ENCODE data around the gene BBS2. TPM values are rescaled to one million over a fixed set of nuclear protein-coding genes. Genes with fewer than 3 reads are reported as not detected.

The BBS2 gene, protein sequence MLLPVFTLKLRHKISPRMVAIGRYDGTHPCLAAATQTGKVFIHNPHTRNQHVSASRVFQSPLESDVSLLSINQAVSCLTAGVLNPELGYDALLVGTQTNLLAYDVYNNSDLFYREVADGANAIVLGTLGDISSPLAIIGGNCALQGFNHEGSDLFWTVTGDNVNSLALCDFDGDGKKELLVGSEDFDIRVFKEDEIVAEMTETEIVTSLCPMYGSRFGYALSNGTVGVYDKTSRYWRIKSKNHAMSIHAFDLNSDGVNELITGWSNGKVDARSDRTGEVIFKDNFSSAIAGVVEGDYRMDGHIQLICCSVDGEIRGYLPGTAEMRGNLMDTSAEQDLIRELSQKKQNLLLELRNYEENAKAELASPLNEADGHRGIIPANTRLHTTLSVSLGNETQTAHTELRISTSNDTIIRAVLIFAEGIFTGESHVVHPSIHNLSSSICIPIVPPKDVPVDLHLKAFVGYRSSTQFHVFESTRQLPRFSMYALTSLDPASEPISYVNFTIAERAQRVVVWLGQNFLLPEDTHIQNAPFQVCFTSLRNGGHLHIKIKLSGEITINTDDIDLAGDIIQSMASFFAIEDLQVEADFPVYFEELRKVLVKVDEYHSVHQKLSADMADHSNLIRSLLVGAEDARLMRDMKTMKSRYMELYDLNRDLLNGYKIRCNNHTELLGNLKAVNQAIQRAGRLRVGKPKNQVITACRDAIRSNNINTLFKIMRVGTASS
- 59.7 and 82.1 TPM in 2 replicates for total RNA-seq

GRCh38 chr16:56519459-56520250 is at the start of gene BBS2:
BBS2 (minus strand) TSS chr16:56520024; CDS start chr16:56519862, 162 bp downstream.
- DNase-seq (ENCODE audit: low read depth) = peak; percentile 70

DNA sequence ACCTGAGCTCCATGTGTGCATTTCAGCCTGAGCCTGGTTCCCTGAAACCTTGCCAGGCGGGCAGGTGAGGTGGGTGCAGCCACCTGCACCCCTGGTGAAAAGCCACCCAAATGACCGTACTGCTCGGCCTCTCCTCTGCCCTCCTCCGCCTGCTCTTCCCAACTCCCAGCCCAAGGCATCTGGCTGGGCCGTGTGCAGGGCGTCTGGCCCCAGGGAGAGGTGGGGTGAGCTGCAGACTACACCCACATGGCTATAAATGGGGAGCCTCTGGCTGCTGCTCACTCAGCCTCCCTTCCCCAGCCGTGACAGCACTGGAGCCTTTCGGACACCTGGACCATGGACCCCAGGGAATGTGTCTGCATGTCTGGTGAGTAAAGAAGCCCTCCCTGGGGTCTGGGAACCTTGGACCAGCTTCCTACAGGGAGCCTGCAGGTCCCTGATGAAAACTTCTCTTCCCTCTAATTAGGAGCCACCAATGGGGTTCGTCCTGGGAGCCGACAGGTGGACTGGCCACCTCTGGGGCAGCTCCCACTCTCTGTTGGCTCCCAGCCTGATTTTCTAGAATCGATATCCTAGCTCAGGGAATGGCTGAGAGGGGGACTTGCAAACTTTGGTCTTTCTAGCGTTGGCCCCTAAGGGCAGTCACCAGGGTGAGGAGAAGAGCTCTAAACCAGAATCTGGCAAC is 45.1 kb upstream of the BBS2 start, which contains the start of gene MT4:
Gene MT4, plus strand, starts transcription at position 281 of the 685 bp plus-strand sequence. Its CDS starts 56 bp downstream, at position 337.
- DNase-seq (ENCODE audit: low read depth) = no peak

GRCh38 chr16:56561126-56561525 is 41.3 kb upstream of the BBS2 start:
- DNase-seq (ENCODE audit: low read depth) = no peak

DNA sequence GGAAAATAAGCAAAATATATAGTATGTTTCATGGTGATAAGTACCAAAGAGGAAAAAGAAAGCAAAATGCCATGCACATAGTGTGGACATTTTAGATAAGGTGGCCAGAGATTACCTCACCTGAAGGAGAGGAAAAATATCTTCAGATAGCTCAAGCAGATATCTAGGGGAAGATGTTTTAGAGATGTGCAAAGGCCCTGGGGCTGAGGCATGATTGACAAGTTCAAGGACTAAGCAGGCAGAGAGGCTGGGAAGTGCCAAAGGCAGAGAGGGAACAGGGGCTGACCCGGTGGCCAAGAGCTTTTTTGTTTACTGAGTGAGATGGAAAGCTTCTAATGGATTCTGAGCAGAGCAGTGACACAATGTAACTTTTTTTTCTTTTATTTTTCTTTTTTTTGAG is 40.6 kb upstream of the BBS2 start:
- DNase-seq (ENCODE audit: low read depth) = no peak

DNA sequence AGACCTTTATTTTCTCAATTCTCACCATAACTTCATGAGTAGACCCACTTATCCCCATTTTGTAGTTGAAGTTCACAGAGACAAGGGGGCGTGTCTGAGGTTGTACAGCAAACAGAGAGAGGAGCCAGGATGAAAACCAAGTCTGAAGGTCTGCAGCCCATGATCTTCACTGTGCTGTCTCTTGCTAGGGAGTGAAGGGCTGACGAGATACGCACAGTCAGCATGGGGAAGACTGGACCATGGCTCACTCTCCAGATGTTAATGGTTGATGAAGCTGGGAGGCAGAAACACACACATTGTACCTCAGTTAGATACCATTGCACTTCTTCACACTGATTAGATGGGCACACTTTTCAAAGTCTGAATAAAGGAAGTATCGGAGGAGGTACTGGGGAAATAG is 39.3 kb upstream of the BBS2 start:
- no peak for DNase-seq (ENCODE audit: low read depth)

DNA sequence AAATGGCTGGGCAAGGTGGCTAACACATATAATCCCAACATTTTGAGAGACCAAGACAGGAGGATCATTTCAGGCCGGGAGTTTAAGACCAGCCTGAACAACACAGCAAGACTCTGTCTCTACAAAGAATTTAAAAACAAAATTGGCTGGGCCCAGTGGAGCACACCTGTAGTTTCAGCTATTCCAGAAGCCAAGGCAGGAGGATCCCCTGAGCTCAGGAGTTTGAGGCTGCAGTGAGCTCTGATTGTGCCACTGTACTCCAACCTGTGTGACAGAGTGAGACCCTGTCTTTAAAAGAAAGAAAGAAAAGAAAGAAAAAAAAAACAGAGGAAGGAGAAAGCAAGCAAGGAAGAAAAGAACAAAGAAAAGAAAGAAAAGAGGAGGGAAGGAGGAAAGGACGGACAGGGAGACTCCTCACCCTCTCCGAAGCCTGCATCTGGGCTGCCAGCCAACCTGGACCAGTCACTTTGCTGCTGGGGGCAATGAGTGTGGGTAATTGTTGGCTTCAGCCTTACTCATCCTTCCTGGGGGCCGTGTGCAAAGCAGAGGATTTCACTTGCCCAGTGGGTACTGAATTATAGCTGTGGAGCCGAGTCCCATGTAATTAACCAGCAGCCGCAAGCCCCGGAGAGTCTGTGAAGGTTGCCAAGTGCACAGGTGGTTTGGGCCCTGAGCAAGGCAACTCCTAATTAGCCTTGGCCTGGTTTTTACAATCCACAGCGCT is 38.4 kb upstream of the BBS2 start:
- peak; percentile 85 for DNase-seq (ENCODE audit: low read depth)

GRCh38 chr16:56554441-56554840 is 34.6 kb upstream of the BBS2 start:
- DNase-seq (ENCODE audit: low read depth) = no peak

DNA sequence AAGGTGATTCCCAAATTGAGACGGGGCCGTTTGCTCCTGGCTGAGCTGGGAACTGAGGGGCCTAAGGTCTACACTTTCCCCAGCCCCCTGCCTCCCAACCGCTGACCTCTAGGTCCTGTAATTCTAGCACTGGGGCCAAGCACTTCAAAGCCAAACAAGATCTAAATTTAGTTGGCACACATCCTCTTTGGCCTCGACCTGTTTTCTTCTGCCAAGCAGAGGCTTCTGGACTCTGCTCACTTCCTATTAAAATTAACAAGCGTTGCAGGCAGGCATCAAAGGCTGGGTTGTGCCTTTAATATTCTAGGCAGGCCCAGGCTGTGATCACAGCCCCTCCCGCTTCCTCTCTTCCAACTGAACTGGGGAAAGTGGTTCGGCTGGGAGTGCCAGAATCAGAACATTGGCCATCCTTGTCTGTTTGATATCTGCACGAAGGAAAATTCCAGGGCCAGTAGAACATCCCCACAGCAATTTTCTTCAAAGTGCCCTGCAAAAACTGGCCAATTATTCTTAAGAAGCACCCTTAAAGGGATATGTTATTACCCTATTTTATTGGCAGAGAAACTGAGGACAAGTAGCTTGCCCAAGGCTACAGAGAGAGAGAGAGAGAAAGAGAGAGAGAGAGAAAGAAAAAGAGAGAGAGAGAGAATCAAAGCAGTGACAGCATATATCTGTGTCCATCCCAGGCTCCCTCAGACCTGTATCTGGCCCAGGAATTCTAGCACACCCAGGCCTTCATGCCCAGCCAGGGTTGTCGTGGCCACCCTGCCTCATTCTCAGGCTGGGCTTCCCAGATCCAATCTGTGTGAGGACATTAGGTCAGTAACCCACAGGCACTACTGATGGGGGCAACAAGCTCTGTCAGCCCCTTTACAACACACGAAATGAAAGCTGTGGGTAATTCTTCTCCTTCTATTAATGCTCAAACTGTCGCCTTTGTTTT is 32.2 kb upstream of the BBS2 start:
- DNase-seq (ENCODE audit: low read depth) = no peak

- DNase-seq (ENCODE audit: low read depth) = peak; percentile 27
These were observed 30.0 kb upstream of the BBS2 start for GRCh38 chr16:56549744-56550385.

DNA sequence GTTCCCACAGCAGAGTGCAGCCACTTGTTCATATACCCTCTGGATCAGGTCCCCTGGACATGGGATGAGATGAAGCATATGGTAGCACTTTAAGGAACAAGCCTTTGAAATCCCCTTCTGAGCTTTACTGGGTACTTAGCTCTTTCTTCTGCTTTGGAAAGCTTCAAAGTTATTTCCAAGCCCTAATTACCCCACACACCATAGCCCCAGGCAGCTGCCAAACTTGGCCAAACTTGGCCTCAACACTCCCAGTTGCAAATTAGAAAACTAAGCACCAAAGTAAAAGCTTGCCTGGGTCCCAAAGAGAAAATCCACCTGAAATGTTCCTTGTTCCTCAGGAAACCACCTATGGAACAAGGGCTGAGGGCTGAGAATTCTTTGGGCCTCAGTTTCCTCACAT is 29.3 kb upstream of the BBS2 start:
- no peak for DNase-seq (ENCODE audit: low read depth)

- no peak for DNase-seq (ENCODE audit: low read depth)
These were observed 28.2 kb upstream of the BBS2 start for GRCh38 chr16:56547949-56548567.

GRCh38 chr16:56547120-56547948 is 27.5 kb upstream of the BBS2 start:
- peak; percentile 30 for DNase-seq (ENCODE audit: low read depth)

GRCh38 chr16:56542039-56542438 is 22.2 kb upstream of the BBS2 start:
- no peak for DNase-seq (ENCODE audit: low read depth)

GRCh38 chr16:56539656-56540055 is 19.8 kb upstream of the BBS2 start:
- DNase-seq (ENCODE audit: low read depth) = no peak

DNA sequence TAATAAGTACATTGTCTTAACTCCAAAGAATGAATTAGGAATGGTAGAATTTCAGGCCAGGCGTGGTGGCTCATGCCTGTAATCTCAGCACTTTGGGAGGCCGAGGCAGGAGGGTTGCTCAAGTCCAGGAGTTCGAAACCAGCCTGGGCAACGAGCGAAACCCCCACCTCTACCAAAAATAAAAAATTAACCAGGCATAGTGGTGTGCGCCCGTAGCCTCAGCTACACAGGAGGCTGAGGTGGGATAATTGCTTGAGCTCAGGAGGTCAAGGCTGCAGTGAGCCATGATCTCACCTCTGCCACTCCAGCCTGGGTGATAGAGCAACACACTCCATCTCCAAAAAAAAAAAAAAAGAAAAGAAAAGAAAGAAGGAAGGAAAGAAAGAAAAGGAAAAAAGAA is 18.5 kb upstream of the BBS2 start:
- DNase-seq (ENCODE audit: low read depth) = no peak

DNA sequence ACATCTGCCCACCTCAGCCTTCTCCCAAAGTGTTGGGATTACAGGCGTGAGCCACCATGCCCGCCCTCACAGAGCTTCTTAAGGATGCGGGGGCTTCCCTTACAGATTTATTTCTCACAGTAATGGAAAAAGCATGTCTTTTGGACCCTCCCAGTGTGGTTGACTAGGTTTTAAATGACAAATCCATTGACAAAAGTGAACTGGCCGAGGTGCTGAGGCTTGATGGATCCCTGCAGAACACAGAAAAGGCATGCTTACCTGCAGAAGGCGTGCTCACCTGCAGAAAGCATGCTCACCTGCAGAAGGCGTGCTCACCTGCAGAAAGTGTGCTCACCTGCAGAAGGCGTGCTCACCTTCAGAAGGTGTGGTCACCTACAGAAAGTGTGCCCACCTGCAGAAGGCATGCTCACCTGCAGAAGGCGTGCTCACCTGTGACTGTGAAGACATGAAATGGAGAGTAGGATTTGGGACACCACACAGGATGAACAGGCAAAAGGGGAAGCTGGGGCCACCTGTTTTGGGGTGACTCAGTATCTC is 15.1 kb upstream of the BBS2 start:
- DNase-seq (ENCODE audit: low read depth) = no peak

- no peak for DNase-seq (ENCODE audit: low read depth)
These were observed 12.9 kb upstream of the BBS2 start for GRCh38 chr16:56532714-56533113.

DNA sequence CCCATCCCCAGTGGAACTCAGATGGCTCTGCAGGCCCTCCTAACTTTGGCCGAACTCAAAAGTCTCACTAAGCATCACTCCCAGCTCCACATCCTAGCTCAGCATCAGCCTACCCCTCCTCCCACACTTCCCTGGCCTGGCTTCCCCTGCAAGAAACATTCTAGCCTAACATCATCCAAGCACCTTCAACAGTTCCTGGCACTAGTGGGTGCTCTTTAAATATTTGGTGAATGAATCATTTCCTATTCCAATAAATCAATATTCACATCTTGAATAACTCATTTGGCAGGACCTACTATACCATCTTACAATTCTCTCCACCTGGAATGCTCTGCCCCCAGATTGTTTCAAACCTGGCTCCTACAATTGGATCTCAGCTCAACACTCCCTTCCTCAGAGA is 11.0 kb upstream of the BBS2 start:
- peak; percentile 10 for DNase-seq (ENCODE audit: low read depth)
